ENCODE measurements around the gene EXOSC1. TPM values are rescaled to one million over a fixed set of nuclear protein-coding genes. Genes with fewer than 3 reads are reported as not detected.
A peak's percentile ranks its signal among the peaks of the same experiment; 100 is the strongest.

The EXOSC1 gene
- total RNA-seq, 1 donor = 24.6 TPM

DNA sequence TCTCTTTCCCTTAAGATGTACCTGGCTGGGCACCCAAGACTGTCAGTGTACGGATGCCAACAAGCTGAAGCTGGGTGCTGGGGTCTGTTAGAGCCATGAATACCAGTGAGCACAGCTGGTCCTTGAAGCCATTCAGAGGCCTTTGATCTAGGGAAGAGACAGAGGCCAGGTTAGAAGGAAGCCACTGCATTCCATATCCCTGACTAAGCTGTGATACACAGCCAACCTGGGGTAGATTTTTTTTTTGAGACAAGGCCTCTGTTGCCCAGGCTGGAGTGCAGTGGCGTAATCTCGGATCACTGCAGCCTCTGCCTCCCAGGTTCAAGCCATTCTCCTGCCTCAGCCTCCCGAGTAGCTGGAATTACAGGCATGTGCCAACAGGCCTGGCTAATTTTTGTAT lies 20.9 kb upstream of the EXOSC1 start:
- Histone ChIP-seq H3K4me1 (ENCODE audit: insufficient read depth, low read length) (no peaks in the 10 kb centered on the region), H3K9me3 (ENCODE audit: low read depth, low read length) (no peaks in the 10 kb centered on the region), H3K4me3 (ENCODE audit: low read length) (no peak overlapping the region)

DNA sequence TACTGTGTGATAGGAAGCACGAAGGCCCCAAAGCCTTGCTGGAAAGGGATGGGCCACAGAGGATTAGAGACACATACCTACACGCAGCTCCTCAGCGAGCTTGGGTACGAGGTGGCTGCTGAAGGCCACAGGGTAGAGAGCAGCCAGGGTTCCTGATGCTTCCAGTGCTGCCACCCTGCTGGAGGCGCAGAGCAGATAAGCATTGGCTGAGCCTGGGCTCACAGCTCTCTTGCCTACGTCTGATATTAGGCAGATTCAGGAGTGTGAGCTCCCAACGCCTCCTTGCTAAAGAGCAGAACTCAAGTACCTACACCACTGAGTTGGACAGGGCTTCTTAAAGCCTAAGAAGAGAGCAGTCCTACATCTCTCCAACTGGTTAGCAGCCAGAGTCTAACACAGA lies 20.2 kb upstream of the EXOSC1 start:
- H3K9me3 ChIP-seq (ENCODE audit: low read depth, low read length) = no peaks in the 10 kb centered on the region
- H3K4me1 ChIP-seq (ENCODE audit: insufficient read depth, low read length) = no peaks in the 10 kb centered on the region
- H3K27me3 ChIP-seq (ENCODE audit: insufficient read depth, low read length) = no peaks in the 10 kb centered on the region
- H3K4me3 ChIP-seq (ENCODE audit: low read length) = no peak overlapping the region

More for the DNA sequence above, 20.9 kb upstream of the EXOSC1 start:
- H3K27me3 ChIP-seq (ENCODE audit: insufficient read depth, low read length) = no peaks in the 10 kb centered on the region

DNA sequence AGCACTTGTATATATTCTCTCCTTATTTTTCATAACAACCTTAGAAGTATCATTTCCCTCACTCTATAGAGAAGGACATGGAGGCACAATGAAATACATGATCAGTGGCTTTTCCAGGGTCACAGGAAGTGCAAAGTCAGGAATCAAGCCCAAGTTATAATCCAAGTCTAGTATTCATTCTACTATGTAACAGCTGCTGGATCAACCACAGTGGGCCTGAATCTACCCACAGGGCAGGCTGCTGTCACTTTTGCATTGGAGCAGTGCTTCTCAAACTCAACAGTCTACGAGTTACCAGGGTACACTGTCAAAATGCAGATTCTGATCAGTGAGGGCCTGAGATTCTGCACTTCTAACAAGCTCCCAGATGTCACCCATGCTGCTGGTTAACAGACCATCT lies 18.4 kb upstream of the EXOSC1 start:
- Histone ChIP-seq H3K4me1 (ENCODE audit: insufficient read depth, low read length) (no peaks in the 10 kb centered on the region), H3K4me3 (ENCODE audit: low read length) (no peak overlapping the region)

DNA sequence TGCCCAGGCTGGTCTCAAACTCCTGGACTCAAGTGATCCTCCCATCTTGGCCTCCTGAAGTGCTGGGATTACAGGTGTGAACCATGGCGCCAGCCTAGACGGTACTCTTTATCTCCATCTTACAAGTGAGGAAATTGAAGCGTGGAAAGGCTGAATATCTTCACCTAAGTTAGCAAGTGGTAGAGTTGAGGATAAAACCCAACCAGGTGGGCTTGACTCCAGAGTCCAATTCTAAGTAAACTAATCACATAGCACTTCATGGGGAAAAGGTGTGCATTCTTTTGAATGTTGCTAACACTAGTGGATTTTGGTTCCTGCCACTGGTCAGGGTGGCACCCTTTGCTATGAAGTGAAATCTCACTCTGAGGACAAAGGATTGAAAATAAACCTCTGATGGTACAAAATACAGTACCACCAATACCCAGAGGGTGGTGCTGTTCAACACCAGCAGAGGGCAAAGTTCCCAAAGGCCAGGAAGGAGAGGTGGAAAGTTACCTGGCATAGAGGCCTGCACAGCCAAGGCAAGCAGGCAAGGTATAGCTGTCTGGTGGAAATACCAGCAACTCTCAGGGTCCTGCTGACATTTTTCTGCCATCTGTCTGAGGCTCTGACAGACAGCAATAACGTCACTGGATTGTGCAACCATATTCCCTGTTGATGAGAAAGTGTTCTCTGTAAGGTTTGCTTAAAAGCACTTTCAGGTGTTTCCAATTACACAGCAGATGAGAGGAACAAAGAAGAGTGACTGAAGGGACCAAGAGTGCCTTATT lies 17.7 kb upstream of the EXOSC1 start:
- H3K4me3 ChIP-seq (ENCODE audit: low read length) = no peak overlapping the region
- no peaks in the 10 kb centered on the region for H3K27me3 ChIP-seq (ENCODE audit: insufficient read depth, low read length)
- no peaks in the 10 kb centered on the region for H3K9me3 ChIP-seq (ENCODE audit: low read depth, low read length)
- H3K4me1 ChIP-seq (ENCODE audit: insufficient read depth, low read length) = no peaks in the 10 kb centered on the region

More for the DNA sequence above, 18.4 kb upstream of the EXOSC1 start:
- H3K9me3 ChIP-seq (ENCODE audit: low read depth, low read length) = no peaks in the 10 kb centered on the region
- no peaks in the 10 kb centered on the region for H3K27me3 ChIP-seq (ENCODE audit: insufficient read depth, low read length)

DNA sequence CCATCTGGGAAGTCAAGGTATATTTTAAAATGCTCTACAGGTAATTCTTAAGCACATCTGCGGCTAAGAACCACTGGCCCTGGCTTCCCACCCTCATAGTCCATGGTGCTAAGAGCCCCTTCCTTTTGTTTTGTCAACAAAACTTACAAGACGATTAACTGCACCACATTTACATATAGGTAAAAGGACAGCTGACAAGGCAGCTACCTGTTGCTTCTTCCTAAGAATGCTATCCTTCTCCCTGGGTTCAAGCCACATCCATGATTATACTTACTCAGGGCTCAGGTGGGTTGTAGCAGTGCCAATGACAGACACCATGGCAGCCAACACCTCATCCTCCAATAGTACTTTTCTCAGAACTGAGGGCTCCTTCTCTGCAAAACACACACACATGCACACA lies 16.5 kb upstream of the EXOSC1 start:
- Histone ChIP-seq H3K9me3 (ENCODE audit: low read depth, low read length) (no peaks in the 10 kb centered on the region), H3K27me3 (ENCODE audit: insufficient read depth, low read length) (no peaks in the 10 kb centered on the region), H3K4me1 (ENCODE audit: insufficient read depth, low read length) (no peaks in the 10 kb centered on the region), H3K4me3 (ENCODE audit: low read length) (no peak overlapping the region)

DNA sequence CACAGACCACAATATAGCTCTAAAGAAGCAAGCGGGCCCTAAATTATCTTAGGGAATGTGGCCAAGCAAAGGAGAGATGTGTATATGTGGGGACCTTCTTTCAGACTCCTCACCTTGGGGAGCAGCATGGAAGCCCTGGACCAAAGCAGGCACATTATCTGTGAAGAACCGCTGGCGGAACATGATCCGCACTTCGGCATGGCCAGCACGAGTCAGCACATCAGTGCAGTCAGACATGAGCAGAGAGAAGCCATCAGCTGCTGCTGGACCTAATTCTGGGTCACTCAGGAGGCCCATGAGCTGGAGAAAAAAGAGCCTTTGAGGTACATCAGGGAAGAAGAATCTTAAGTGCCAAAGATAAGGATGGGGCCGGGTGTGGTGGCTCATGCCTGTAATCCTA lies 14.1 kb upstream of the EXOSC1 start:
- H3K9me3 ChIP-seq (ENCODE audit: low read depth, low read length) = no peaks in the 10 kb centered on the region
- H3K4me1 ChIP-seq (ENCODE audit: insufficient read depth, low read length) = no peaks in the 10 kb centered on the region
- H3K4me3 ChIP-seq (ENCODE audit: low read length) = no peak overlapping the region
- H3K27me3 ChIP-seq (ENCODE audit: insufficient read depth, low read length) = no peaks in the 10 kb centered on the region

DNA sequence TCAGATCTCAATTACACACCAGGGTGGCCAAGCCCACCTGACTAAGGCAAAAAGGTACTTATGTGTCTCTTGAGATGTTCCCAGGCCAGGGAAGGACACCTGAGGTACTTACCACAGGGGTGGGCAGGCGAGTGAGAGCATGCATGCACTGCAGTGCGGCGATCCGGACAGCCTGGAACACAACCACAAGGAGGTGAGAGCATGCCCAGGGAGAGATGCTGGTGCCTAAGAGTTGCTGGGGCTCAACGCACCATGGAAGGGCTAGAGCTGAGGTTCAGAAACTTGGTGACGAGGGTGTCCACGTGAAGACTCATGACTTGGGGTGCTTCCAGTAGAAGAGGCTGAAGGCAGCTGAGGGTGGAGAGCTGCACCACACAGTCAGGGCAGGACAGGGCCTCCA lies 13.3 kb upstream of the EXOSC1 start:
- no peak overlapping the region for H3K4me3 ChIP-seq (ENCODE audit: low read length)
- H3K27me3 ChIP-seq (ENCODE audit: insufficient read depth, low read length) = no peaks in the 10 kb centered on the region
- H3K4me1 ChIP-seq (ENCODE audit: insufficient read depth, low read length) = no peaks in the 10 kb centered on the region
- H3K9me3 ChIP-seq (ENCODE audit: low read depth, low read length) = no peaks in the 10 kb centered on the region

DNA sequence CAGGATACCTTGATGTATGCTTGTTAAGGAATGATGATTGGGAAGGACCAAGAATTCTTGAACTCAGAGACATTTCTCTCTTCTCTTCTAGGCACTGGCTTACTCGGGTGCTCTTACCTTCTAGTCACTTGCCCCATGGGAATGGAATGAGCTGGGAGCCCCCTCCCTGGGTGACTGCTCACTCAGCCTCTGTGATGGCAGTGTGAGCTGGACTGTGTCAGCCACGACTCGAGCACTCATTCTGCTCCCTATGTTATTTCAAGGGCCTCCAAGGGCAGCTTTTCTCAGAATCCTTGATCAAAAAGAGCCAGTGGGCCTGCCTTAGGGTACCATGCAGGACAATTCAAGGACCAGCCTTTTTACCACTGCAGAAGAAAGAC lies 10.9 kb upstream of the EXOSC1 start:
- Histone ChIP-seq H3K9me3 (ENCODE audit: low read depth, low read length) (no peaks in the 10 kb centered on the region), H3K27me3 (ENCODE audit: insufficient read depth, low read length) (no peaks in the 10 kb centered on the region), H3K4me1 (ENCODE audit: insufficient read depth, low read length) (no peaks in the 10 kb centered on the region), H3K4me3 (ENCODE audit: low read length) (no peak overlapping the region)

DNA sequence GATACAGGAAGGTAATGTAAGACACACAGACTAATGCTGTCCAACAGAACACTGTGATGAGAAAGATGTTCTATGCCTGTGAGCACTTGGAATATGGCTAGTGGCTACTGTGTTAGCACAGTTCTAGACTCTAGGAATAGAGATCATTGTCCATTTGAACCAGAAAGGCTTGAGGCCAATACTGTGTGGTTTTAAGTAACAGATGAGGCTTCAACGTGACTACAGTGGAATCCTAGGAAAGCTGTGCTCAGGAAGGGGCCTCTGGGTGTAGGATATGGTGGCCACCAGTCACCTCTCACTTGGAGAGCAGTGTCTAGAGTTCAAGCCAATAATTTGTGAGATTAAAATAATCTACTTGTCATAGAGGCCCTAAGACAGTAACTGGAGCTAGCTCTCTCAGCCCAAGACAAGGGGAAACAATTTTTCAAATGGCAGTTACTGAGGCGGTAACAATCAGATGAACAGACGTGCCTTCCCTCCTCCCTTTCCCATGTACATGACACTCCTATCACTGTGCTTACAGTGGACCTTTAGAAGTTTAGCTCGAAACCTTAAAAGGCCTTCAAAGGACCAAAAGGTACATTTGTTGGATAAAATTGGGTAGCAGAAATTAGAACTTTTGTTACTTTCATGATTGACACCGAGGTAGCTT lies 10.4 kb upstream of the EXOSC1 start:
- Histone ChIP-seq H3K27me3 (ENCODE audit: insufficient read depth, low read length) (no peaks in the 10 kb centered on the region), H3K9me3 (ENCODE audit: low read depth, low read length) (no peaks in the 10 kb centered on the region), H3K4me3 (ENCODE audit: low read length) (no peak overlapping the region), H3K4me1 (ENCODE audit: insufficient read depth, low read length) (no peaks in the 10 kb centered on the region)

DNA sequence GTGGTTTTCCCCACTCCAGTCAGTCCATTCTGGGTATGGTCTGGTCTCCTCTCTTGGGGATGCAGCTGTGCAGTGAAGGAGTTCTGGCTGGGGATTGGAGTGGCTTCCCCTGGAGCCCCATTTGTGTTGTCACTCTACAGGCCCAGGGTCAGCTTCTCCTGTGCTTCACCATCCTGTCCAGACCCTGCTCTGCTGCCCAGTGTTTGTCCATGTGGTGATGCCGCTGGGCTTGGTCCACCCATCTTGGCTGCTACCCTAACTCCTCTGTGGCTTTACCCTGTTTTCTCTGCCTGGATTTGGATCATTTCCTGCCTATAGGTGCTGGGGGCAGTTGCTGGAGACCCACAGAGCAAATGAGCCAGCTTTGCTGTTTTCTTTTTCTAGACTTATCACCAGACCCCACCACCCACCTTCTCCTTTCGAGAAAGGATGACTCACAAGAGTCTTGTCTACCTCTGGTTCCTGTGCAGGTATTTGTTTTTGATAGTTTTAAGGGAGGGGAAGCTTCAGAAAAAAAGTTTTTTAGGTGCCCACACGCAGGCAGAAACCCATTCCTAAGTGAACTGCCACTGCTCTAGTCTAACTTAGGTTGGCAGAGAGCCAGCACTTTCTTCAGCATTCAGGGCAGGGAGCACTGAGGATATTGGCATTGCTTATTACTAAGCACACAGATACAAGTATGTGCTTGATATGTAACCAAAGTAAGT lies 8.7 kb upstream of the EXOSC1 start:
- Histone ChIP-seq H3K27me3 (ENCODE audit: insufficient read depth, low read length) (no peaks in the 10 kb centered on the region), H3K4me1 (ENCODE audit: insufficient read depth, low read length) (no peaks in the 10 kb centered on the region), H3K4me3 (ENCODE audit: low read length) (no peak overlapping the region), H3K9me3 (ENCODE audit: low read depth, low read length) (no peaks in the 10 kb centered on the region)

DNA sequence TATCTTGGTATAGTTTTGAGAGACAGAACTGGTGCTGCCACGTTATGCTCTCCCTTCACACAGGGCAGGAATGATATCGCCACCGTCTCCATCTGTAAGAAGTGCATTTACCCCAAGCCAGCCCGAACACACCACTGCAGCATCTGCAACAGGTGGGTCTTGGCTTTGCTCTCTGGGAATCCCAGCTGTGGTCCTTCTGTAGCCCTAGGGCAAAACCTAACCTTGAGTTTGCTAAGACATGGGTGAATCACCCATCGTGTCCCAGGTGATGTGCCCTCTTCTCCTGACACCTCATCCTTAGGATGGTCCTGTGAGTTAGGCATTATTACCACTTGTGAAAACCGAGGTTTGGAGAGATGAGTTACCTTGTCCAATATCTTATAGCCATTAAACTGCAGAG lies 6.5 kb upstream of the EXOSC1 start:
- no peaks in the 10 kb centered on the region for H3K27me3 ChIP-seq (ENCODE audit: insufficient read depth, low read length)
- H3K9me3 ChIP-seq (ENCODE audit: low read depth, low read length) = no peaks in the 10 kb centered on the region
- no peak overlapping the region for H3K4me3 ChIP-seq (ENCODE audit: low read length)
- no peaks in the 10 kb centered on the region for H3K4me1 ChIP-seq (ENCODE audit: insufficient read depth, low read length)

DNA sequence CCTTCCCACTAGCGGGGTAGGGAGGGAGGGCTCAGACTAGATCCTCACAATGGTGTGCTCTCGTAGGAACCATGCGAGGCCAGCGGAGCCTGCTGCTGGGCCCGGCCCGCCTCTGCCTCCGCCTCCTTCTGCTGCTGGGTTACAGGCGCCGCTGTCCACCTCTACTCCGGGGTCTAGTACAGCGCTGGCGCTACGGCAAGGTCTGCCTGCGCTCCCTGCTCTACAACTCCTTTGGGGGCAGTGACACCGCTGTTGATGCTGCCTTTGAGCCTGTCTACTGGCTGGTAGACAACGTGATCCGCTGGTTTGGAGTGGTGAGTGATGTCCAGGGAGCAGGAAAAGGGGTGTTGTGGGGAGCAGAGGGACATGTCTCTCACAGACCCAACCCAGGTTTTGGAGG lies 5.8 kb upstream of the EXOSC1 start:
- no peaks in the 10 kb centered on the region for H3K27me3 ChIP-seq (ENCODE audit: insufficient read depth, low read length)
- H3K4me1 ChIP-seq (ENCODE audit: insufficient read depth, low read length) = peaks cover 7% of the 10 kb centered on the region
- no peak overlapping the region for H3K4me3 ChIP-seq (ENCODE audit: low read length)
- H3K9me3 ChIP-seq (ENCODE audit: low read depth, low read length) = no peaks in the 10 kb centered on the region

DNA sequence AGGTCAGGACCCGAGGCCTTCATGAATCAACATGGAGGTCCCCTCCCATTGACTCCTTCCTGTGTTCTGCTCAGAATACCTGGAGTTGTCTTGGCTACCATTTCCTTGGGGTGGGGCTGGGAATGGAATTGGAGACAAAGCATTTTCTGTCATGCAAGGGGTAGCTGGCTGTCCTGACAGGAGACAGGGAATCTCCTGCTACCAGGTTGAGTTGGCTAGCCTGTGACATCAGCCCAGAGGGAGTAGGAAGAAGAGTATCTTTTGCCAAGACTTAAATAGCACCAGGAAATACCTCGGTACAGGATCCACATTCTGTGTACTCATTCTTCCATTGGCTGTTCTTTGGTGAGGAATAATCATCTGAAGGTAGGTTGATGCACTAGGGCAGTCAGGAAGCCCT lies 5.0 kb upstream of the EXOSC1 start:
- H3K4me1 ChIP-seq (ENCODE audit: insufficient read depth, low read length) = peaks cover 11% of the 10 kb centered on the region
- H3K4me3 ChIP-seq (ENCODE audit: low read length) = no peak overlapping the region
- no peaks in the 10 kb centered on the region for H3K27me3 ChIP-seq (ENCODE audit: insufficient read depth, low read length)
- H3K9me3 ChIP-seq (ENCODE audit: low read depth, low read length) = no peaks in the 10 kb centered on the region

DNA sequence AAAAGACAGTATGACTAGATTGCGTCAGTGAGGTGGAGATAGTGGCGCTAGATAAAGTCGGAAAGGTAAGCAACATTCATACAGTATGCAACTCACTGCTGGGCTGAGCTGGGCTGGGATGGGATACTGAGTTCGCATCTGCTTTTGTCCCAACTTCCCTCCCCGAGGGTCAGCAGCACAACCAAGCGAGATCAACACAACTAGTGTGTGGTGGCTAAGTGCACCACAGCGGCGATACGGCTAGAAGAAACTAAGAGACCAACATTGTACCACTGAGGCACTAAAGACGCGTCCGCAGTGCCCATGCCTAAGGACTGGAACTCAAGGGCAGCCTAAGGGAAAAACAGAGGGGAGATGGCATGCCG lies 467 bp downstream of the EXOSC1 start:
- no peaks in the 10 kb centered on the region for H3K27me3 ChIP-seq (ENCODE audit: insufficient read depth, low read length)
- H3K4me1 ChIP-seq (ENCODE audit: insufficient read depth, low read length) = peaks cover 22% of the 10 kb centered on the region
- H3K4me3 ChIP-seq (ENCODE audit: low read length) = peak overlapping the region; percentile 65
- no peaks in the 10 kb centered on the region for H3K9me3 ChIP-seq (ENCODE audit: low read depth, low read length)

DNA sequence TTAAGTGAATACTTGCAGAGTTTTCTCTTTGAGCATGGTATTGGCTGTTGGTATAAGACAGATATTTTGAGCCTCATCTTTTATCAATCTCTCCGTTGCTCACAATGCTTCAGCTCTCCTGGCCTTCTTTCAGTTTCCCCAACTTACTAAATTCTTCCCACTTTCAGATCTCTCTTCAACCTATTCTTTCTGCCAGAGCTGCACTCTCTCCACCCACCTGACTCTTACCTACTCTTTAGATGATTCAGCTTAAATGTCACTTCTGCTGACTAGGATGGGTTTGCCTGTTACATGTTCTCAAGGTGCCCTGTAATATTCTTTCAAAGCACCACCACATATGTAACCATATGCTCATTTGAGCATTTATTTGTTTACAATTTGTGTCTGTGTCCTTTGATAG lies 1.6 kb downstream of the EXOSC1 start:
- Histone ChIP-seq H3K4me3 (ENCODE audit: low read length) (no peak overlapping the region), H3K4me1 (ENCODE audit: insufficient read depth, low read length) (peaks cover 22% of the 10 kb centered on the region), H3K9me3 (ENCODE audit: low read depth, low read length) (no peaks in the 10 kb centered on the region), H3K27me3 (ENCODE audit: insufficient read depth, low read length) (no peaks in the 10 kb centered on the region)
